Hepatocyte (in vitro differentiated cells): ENCODE results near the gene PTPRM.

ENCODE experiments used
- CTCF ChIP-seq: fragments of 200-600 bp; sonication (generic); IDR thresholded peaks from 2 replicates; pipeline ENCODE4 v1.5.1; 2016; ENCODE audit warnings: antibody characterized with exemption, mild to moderate bottlenecking; ENCODE audit not compliant: poor library complexity
- EZH2 ChIP-seq: fragments of 200-600 bp; sonication (generic); IDR thresholded peaks from 2 replicates; pipeline ENCODE4 v1.6.1; 2016; ENCODE audit warnings: antibody characterized with exemption, mild to moderate bottlenecking, borderline replicate concordance
- EZH2phosphoT487 ChIP-seq: fragments of 200-600 bp; sonication (generic); IDR thresholded peaks from one replicate; pipeline ENCODE4 v1.6.1; 2018; ENCODE audit warnings: antibody characterized with exemption, mild to moderate bottlenecking, low read depth, moderate library complexity; ENCODE audit not compliant: unreplicated experiment, severe bottlenecking

- no peak for TF ChIP-seq CTCF
- TF ChIP-seq EZH2, result no peak
- TF ChIP-seq EZH2phosphoT487, result no peak
Observed at GRCh38 chr18:7855671-7856070, 288.6 kb downstream of the PTPRM start.
